Cardiac muscle cell (in vitro differentiated cells and primary cell): Measurements from ENCODE around the gene NPAS3. TPM values are rescaled to one million over a fixed set of nuclear protein-coding genes. Genes with fewer than 3 reads are reported as not detected.

Experiments used
- DNase-seq, 2 donors: peaks; one replicate each; pipeline versions ENCODE4 v3.0.0 to v3.0.0-alpha.2; 2010 to 2017; ENCODE audit warnings: low read depth in 1 of 2, low spot score in 1 of 2
- H3K27ac ChIP-seq: fragments of 200-600 bp; sonication (generic); 2 replicates; pipeline ENCODE4 v1.5.1; 2016
- H3K27me3 ChIP-seq: fragments of 200-600 bp; sonication (generic); 2 replicates; pipeline ENCODE4 v1.6.0; 2016; ENCODE audit warnings: control low read depth
- H3K36me3 ChIP-seq: fragments of 200-600 bp; sonication (generic); 2 replicates; pipeline ENCODE4 v1.5.1; 2016; ENCODE audit warnings: control low read depth
- H3K4me1 ChIP-seq: fragments of 200-600 bp; sonication (generic); 2 replicates; pipeline ENCODE4 v1.8.1; 2017; ENCODE audit warnings: low read depth, mild to moderate bottlenecking, mixed run types
- H3K4me3 ChIP-seq: fragments of 200-600 bp; sonication (generic); 2 replicates; pipeline ENCODE4 v1.5.1; 2016; ENCODE audit warnings: mild to moderate bottlenecking
- H3K9me3 ChIP-seq: fragments of 200-600 bp; sonication (generic); 2 replicates; pipeline ENCODE4 v1.5.1; 2017; ENCODE audit warnings: low read depth, mild to moderate bottlenecking, control low read depth
- CTCF ChIP-seq: IDR thresholded peaks from 2 replicates; pipeline ENCODE4 v1.5.1; 2012; ENCODE audit warnings: low read depth, mild to moderate bottlenecking, low read length
- polyA plus RNA-seq: library from polyadenylated mRNA; unstranded; fragments of >200 nt; fragmentation: Nextera tagmentation; extraction: Ambion mirVana; gene quantifications from 2 replicates; pipeline ENCODE4 v1.2.1, GENCODE V29; 2016
- total RNA-seq: library from RNA; depleted of rRNA; stranded (reverse); fragments of >200 nt; gene quantifications from 2 replicates; pipeline ENCODE4 v1.2.3, GENCODE V29; 2016

Gene NPAS3
- total and polyA plus RNA-seq, 2 experiments from 2014 or later = 0.18 TPM

- H3K36me3 ChIP-seq = no peaks in the 10 kb centered on the region
- no peak overlapping the region for H3K4me3 ChIP-seq
- H3K4me1 ChIP-seq = peaks cover 12% of the 10 kb centered on the region
- no peaks in the 10 kb centered on the region for H3K27me3 ChIP-seq
- no peaks in the 10 kb centered on the region for H3K9me3 ChIP-seq
- peak in 1 of 2 donors; percentile 31 for DNase-seq
- TF ChIP-seq CTCF = no peak
- H3K27ac ChIP-seq = no peak overlapping the region
Measured at GRCh38 chr14:33851931-33852330, 913.3 kb downstream of the NPAS3 start.
